H1 (cell line): Measurements from ENCODE around the gene MIEN1. TPM values are rescaled to one million over a fixed set of nuclear protein-coding genes. Genes with fewer than 3 reads are reported as not detected.

Experiments used
- CTCF ChIA-PET: fragments of 300-600 bp; sonication (Branson Sonifier 250); formaldehyde crosslinking; loops from one replicate; lab custom pipeline; 2021; ENCODE audit not compliant: partially characterized antibody; lab: Charles Lee
- POLR2A ChIA-PET: fragments of 300-600 bp; sonication (Branson Sonifier 250); formaldehyde crosslinking; loops from one replicate; lab custom pipeline; 2021; ENCODE audit warnings: inconsistent platforms; ENCODE audit not compliant: partially characterized antibody; lab: Charles Lee
- DNase-seq, 2 experiments: peaks; one replicate each; pipeline versions ENCODE4 v3.0.0 to v3.0.0-alpha.2; 2010 to 2022; ENCODE audit warnings: low spot score in 2 of 2, low read depth in 1 of 2, mixed read lengths in 1 of 2
- FAIRE-seq: peaks from 2 replicates; lab custom pipeline; 2011; peaks lifted over from hg19 to GRCh38; lab: Jason Lieb, UNC
- H2AFZ ChIP-seq: 2 replicates; pipeline ENCODE4 v1.8.1; 2012; ENCODE audit warnings: low read length, inconsistent platforms
- H2AK5ac ChIP-seq: 2 replicates; pipeline ENCODE4 v1.6.1; 2013; ENCODE audit warnings: low read depth, low read length
- H2BK120ac ChIP-seq: replicated peaks from 2 replicates; pipeline ENCODE3; 2013; ENCODE audit warnings: low read depth, low read length, inconsistent platforms
- H2BK12ac ChIP-seq: 2 replicates; pipeline ENCODE4 v1.6.1; 2013; ENCODE audit warnings: low read depth, low read length
- H2BK15ac ChIP-seq: 2 replicates; pipeline ENCODE4 v1.6.1; 2013; ENCODE audit warnings: low read length
- H2BK20ac ChIP-seq: 2 replicates; pipeline ENCODE4 v1.6.1; 2013; ENCODE audit warnings: low read length
- H2BK5ac ChIP-seq: 2 replicates; pipeline ENCODE4 v1.6.1; 2013; ENCODE audit warnings: low read depth, low read length
- H3K14ac ChIP-seq: 2 replicates; pipeline ENCODE4 v1.6.1; 2013; ENCODE audit warnings: inconsistent platforms; ENCODE audit not compliant: insufficient read length
- H3K18ac ChIP-seq: 2 replicates; pipeline ENCODE4 v1.6.1; 2013; ENCODE audit warnings: low read length; ENCODE audit errors: extremely low read depth
- H3K23ac ChIP-seq: 2 replicates; pipeline ENCODE4 v1.6.1; 2013; ENCODE audit warnings: inconsistent platforms; ENCODE audit not compliant: insufficient read length
- H3K23me2 ChIP-seq: 2 replicates; pipeline ENCODE4 v1.6.1; 2013; ENCODE audit warnings: low read depth, low read length
- H3K27ac ChIP-seq: 2 replicates; pipeline ENCODE4 v1.6.1; 2011; ENCODE audit warnings: low read depth, low read length, inconsistent platforms
- H3K27me3 ChIP-seq, 4 experiments: replicated peaks in 1 of 4; 1 replicate in 1 of 4; 2 replicates in 3 of 4; pipeline versions ENCODE4 v1.6.1 to v1.8.1; 2011 to 2013; ENCODE audit warnings: low read length in 3 of 4, mild to moderate bottlenecking in 3 of 4, inconsistent platforms in 2 of 4, mixed read lengths in 2 of 4, moderate library complexity in 1 of 4; ENCODE audit not compliant: control insufficient read depth in 3 of 4, insufficient read depth in 3 of 4; ENCODE audit errors: extremely low read depth in 1 of 4
- H3K36me3 ChIP-seq, 4 experiments: 2 replicates each; pipeline versions ENCODE4 v1.6.1 to v1.8.1; 2011 to 2013; ENCODE audit warnings: mild to moderate bottlenecking in 4 of 4, low read length in 3 of 4, moderate library complexity in 2 of 4, control low read depth in 1 of 4, inconsistent platforms in 1 of 4; ENCODE audit not compliant: insufficient read depth in 4 of 4, control insufficient read depth in 2 of 4
- H3K4ac ChIP-seq: replicated peaks from 2 replicates; pipeline ENCODE3; 2013; ENCODE audit warnings: low read length, low read depth, mixed read lengths, inconsistent platforms; ENCODE audit not compliant: insufficient read length
- H3K4me1 ChIP-seq, 4 experiments: replicated peaks in 1 of 4; 1 replicate in 1 of 4; 2 replicates in 3 of 4; pipeline versions ENCODE4 v1.6.1 to v1.8.1; 2011 to 2013; ENCODE audit warnings: low read length in 3 of 4, inconsistent platforms in 2 of 4, mixed read lengths in 1 of 4; ENCODE audit not compliant: insufficient read depth in 4 of 4, control insufficient read depth in 3 of 4
- H3K4me2 ChIP-seq, 2 experiments: 2 replicates each; pipeline versions ENCODE4 v1.6.1 to v1.8.1; 2011 to 2013; ENCODE audit warnings: low read depth in 2 of 2, low read length in 2 of 2, control low read depth in 1 of 2, inconsistent platforms in 1 of 2, mild to moderate bottlenecking in 1 of 2; ENCODE audit not compliant: insufficient read depth in 1 of 2
- H3K4me3 ChIP-seq, 4 experiments: fragments of 200-600, 300-600 bp in 1 of 4; sonication (generic), shearing (Covaris generic), sonication (Bioruptor Twin) in 1 of 4; 2 replicates each; pipeline versions ENCODE4 v1.5.1 to v1.8.1; 2011 to 2016; ENCODE audit warnings: low read length in 4 of 4, low read depth in 3 of 4, control low read depth in 2 of 4, inconsistent platforms in 2 of 4, mild to moderate bottlenecking in 2 of 4, mixed read lengths in 1 of 4, moderate library complexity in 1 of 4; ENCODE audit not compliant: insufficient read depth in 2 of 4; ENCODE audit errors: extremely low read depth in 1 of 4
- H3K56ac ChIP-seq: replicated peaks from 2 replicates; pipeline ENCODE3; 2013; ENCODE audit warnings: low read depth, mild to moderate bottlenecking, mixed read lengths, low read length, inconsistent platforms; ENCODE audit not compliant: insufficient read length
- H3K79me1 ChIP-seq: 2 replicates; pipeline ENCODE4 v1.6.1; 2013; ENCODE audit warnings: low read depth, low read length, control low read depth
- H3K79me2 ChIP-seq, 2 experiments: 2 replicates each; pipeline versions ENCODE4 v1.6.1 to v1.8.1; 2012 to 2013; ENCODE audit warnings: low read length in 2 of 2, mild to moderate bottlenecking in 2 of 2, inconsistent platforms in 1 of 2; ENCODE audit not compliant: insufficient read depth in 2 of 2, control insufficient read depth in 1 of 2
- H3K9ac ChIP-seq, 4 experiments: replicated peaks in 1 of 4; 1 replicate in 1 of 4; 2 replicates in 3 of 4; pipeline versions ENCODE4 v1.6.1 to v1.8.1; 2011 to 2013; ENCODE audit warnings: low read depth in 3 of 4, low read length in 3 of 4, control low read depth in 2 of 4, mild to moderate bottlenecking in 2 of 4, moderate library complexity in 2 of 4, inconsistent platforms in 1 of 4; ENCODE audit errors: extremely low read depth in 1 of 4
- H3K9me3 ChIP-seq, 2 experiments: 2 replicates each; pipeline versions ENCODE4 v1.6.1 to v1.8.1; 2012 to 2013; ENCODE audit warnings: mild to moderate bottlenecking in 2 of 2, moderate library complexity in 2 of 2, control low read depth in 1 of 2, inconsistent platforms in 1 of 2, low read depth in 1 of 2, low read length in 1 of 2, mixed read lengths in 1 of 2; ENCODE audit not compliant: insufficient read depth in 2 of 2
- H4K20me1 ChIP-seq, 2 experiments: replicated peaks in 1 of 2; 2 replicates each; pipeline versions ENCODE3 to v1.8.1; 2011 to 2013; ENCODE audit warnings: inconsistent platforms in 2 of 2, low read length in 2 of 2, mild to moderate bottlenecking in 1 of 2; ENCODE audit not compliant: insufficient read depth in 2 of 2, control insufficient read depth in 1 of 2
- H4K5ac ChIP-seq: 2 replicates; pipeline ENCODE4 v1.6.1; 2013; ENCODE audit warnings: low read length, low read depth, mixed read lengths, inconsistent platforms; ENCODE audit not compliant: insufficient read length
- H4K8ac ChIP-seq: 2 replicates; pipeline ENCODE4 v1.8.0; 2013; ENCODE audit warnings: mild to moderate bottlenecking, moderate library complexity, low read length, inconsistent platforms; ENCODE audit not compliant: insufficient read depth; ENCODE audit errors: extremely low read depth
- H4K91ac ChIP-seq: replicated peaks from 2 replicates; pipeline ENCODE3; 2013; ENCODE audit warnings: low read length, mixed read lengths, inconsistent platforms; ENCODE audit not compliant: insufficient read length
- ATF3 ChIP-seq: IDR thresholded peaks from 2 replicates; pipeline ENCODE4 v1.6.1; 2011; ENCODE audit warnings: low read depth, mild to moderate bottlenecking, low read length; ENCODE audit not compliant: insufficient read depth
- CEBPB ChIP-seq: IDR thresholded peaks from 2 replicates; pipeline ENCODE4 v1.6.1; 2012; ENCODE audit warnings: low read depth, low read length
- CREB1 ChIP-seq: IDR thresholded peaks from 2 replicates; pipeline ENCODE4 v1.6.1; 2012; ENCODE audit warnings: inconsistent platforms
- E2F6 ChIP-seq: IDR thresholded peaks from 2 replicates; pipeline ENCODE4 v1.6.1; 2012; ENCODE audit warnings: inconsistent platforms
- FOSL1 ChIP-seq: IDR thresholded peaks from 2 replicates; pipeline ENCODE4 v1.6.1; 2011; ENCODE audit warnings: mild to moderate bottlenecking, low read depth, low read length, moderate library complexity; ENCODE audit not compliant: insufficient read depth
- JUND ChIP-seq: IDR thresholded peaks from 2 replicates; pipeline ENCODE4 v1.6.1; 2011; ENCODE audit warnings: mild to moderate bottlenecking, improper control_type of control experiment, low read length
- KDM5A ChIP-seq: fragments of 200-600 bp; IDR thresholded peaks from 2 replicates; pipeline ENCODE4 v1.7.1; 2012; ENCODE audit warnings: mild to moderate bottlenecking, low read length, inconsistent platforms, mixed read lengths
- NANOG ChIP-seq: IDR thresholded peaks from 2 replicates; pipeline ENCODE4 v1.6.1; 2011; ENCODE audit warnings: low read length, low read depth, mild to moderate bottlenecking, inconsistent platforms; ENCODE audit not compliant: insufficient read depth, poor library complexity, severe bottlenecking
- RNF2 ChIP-seq: fragments of 200-900, 300-1000 bp; sonication (generic); IDR thresholded peaks from 2 replicates; pipeline ENCODE4 v1.7.1; 2016; ENCODE audit warnings: borderline replicate concordance, low read depth, mild to moderate bottlenecking, antibody characterized with exemption, low read length; ENCODE audit not compliant: poor library complexity, severe bottlenecking; ENCODE audit errors: missing control alignments
- SRF ChIP-seq: IDR thresholded peaks from 2 replicates; pipeline ENCODE4 v1.6.1; 2011; ENCODE audit warnings: mild to moderate bottlenecking, low read depth, low read length, moderate library complexity
- TAF7 ChIP-seq: optimal IDR thresholded peaks from 2 replicates; pipeline ENCODE3; 2011; ENCODE audit warnings: low read depth, mild to moderate bottlenecking, inconsistent platforms, low read length, moderate library complexity, borderline replicate concordance
- WGBS, 2 experiments: shearing (Covaris generic) in 1 of 2; methylation state at CpG; one replicate each; pipeline versions ENCODE4 v1.1.6 to v1.1.7; 2013 to 2015; ENCODE audit warnings: low lambda C conversion rate in 2 of 2, mixed read lengths in 2 of 2, inconsistent platforms in 1 of 2, low coverage in 1 of 2, missing lambda C conversion rate in 1 of 2; ENCODE audit not compliant: insufficient replicate concordance in 2 of 2, insufficient coverage in 1 of 2, insufficient read length in 1 of 2; ENCODE audit errors: extremely low coverage in 1 of 2, missing lambda C conversion rate in 1 of 2; 5-methylcytosine and 5-hydroxymethylcytosine counted together
- polyA plus RNA-seq, 7 experiments: library from polyadenylated mRNA; depleted of rRNA in 3 of 7; stranded (reverse) in 5 of 7; unstranded in 2 of 7; fragments of >200 nt in 5 of 7; fragments of 200-250 nt in 2 of 7; gene quantifications; 1 replicate in 5 of 7; 2 replicates in 1 of 7; 4 replicates in 1 of 7; pipeline versions ENCODE4 v1.2.1 to v1.2.3, GENCODE V29; 2011 to 2013; ENCODE audit warnings: missing spikeins in 2 of 7, mixed read lengths in 2 of 7
- total RNA-seq: library from RNA; stranded (reverse); fragmentation: NEBNext Ultra II Directional; extraction: Animal tissue kit (Norgen Biotek cat#: 25700); gene quantifications from 2 replicates; pipeline ENCODE4 v1.2.1, GENCODE V29; 2021

Gene MIEN1
- total and polyA plus RNA-seq, 2 of the 8 experiments (the other 6 are each of a cell fraction or from before 2014, with no cell fraction given), result 29.6 to 54.9 TPM

GRCh38 chr17:39777534-39778365, 47.4 kb upstream of the MIEN1 start:
- TF ChIP-seq CREB1 (no peak), SRF (no peak), E2F6 (no peak), RNF2 (no peak), CEBPB (no peak), ATF3 (no peak), KDM5A (no peak), TAF7 (no peak), FOSL1 (no peak), NANOG (no peak), JUND (no peak)
- Histone ChIP-seq H2BK5ac (no peak overlapping the region), H3K27me3 (no peaks in the 10 kb centered on the region), H3K4me1 (no peaks in the 10 kb centered on the region), H3K27ac (no peak overlapping the region), H3K4me3 (no peak overlapping the region), H3K4me2 (no peak overlapping the region), H3K14ac (no peak overlapping the region), H4K8ac (no peak overlapping the region), H3K23me2 (no peaks in the 10 kb centered on the region; the same call in 1 of the 2 replicates), H2BK15ac (no peak overlapping the region), H3K23ac (no peak overlapping the region), H3K79me2 (no peaks in the 10 kb centered on the region), H3K56ac (no peak overlapping the region), H2AK5ac (no peak overlapping the region), H2AFZ (no peak overlapping the region), H2BK12ac (no peak overlapping the region), H3K79me1 (no peaks in the 10 kb centered on the region), H3K9me3 (no peaks in the 10 kb centered on the region), H4K20me1 (no peaks in the 10 kb centered on the region), H3K9ac (no peak overlapping the region), H3K36me3 (no peaks in the 10 kb centered on the region), H4K91ac (no peak overlapping the region), H2BK120ac (no peak overlapping the region), H4K5ac (no peak overlapping the region), H2BK20ac (no peak overlapping the region), H3K18ac (no peak overlapping the region), H3K4ac (no peak overlapping the region)
- FAIRE-seq (no peak), DNase-seq (no peak)
- ChIA-PET POLR2A (no interaction called here), CTCF (interaction anchor here (1.6 kb wide), 1 partner anchor 22 kb away, joined by 5 read pairs; no protein-coding TSS in a partner anchor)
- WGBS, 2 experiments, result 80% methylated on average over 11 of the region's 11 CpGs; no CpG with 5 or more reads in 1 of the 2 experiments
